Trophoblast cell (in vitro differentiated cells and primary cell): ENCODE results near the gene BNIP5.

ENCODE experiments used
- DNase-seq, 2 donors: peaks; one replicate each; pipeline ENCODE4 v3.0.0-alpha.2; 2016
- H2AFZ ChIP-seq: 2 replicates; pipeline ENCODE4 v1.6.1; 2013; ENCODE audit warnings: low read length, moderate library complexity, mild to moderate bottlenecking; ENCODE audit not compliant: insufficient read depth, poor library complexity
- H2AK5ac ChIP-seq: 2 replicates; pipeline ENCODE4 v1.6.1; 2013; ENCODE audit warnings: mild to moderate bottlenecking, low read length
- H2BK120ac ChIP-seq: 2 replicates; pipeline ENCODE4 v1.6.1; 2013; ENCODE audit warnings: low read length, mild to moderate bottlenecking, moderate library complexity; ENCODE audit not compliant: insufficient read depth, poor library complexity
- H2BK12ac ChIP-seq: 2 replicates; pipeline ENCODE4 v1.6.1; 2013; ENCODE audit warnings: mild to moderate bottlenecking, low read length, moderate library complexity
- H2BK5ac ChIP-seq: 2 replicates; pipeline ENCODE4 v1.6.1; 2013; ENCODE audit warnings: low read length, low read depth, moderate library complexity, mild to moderate bottlenecking; ENCODE audit not compliant: poor library complexity
- H3K14ac ChIP-seq: 2 replicates; pipeline ENCODE4 v1.6.1; 2013; ENCODE audit warnings: mild to moderate bottlenecking, low read length
- H3K18ac ChIP-seq: 2 replicates; pipeline ENCODE4 v1.6.1; 2013; ENCODE audit warnings: mild to moderate bottlenecking, low read length
- H3K23ac ChIP-seq: 2 replicates; pipeline ENCODE4 v1.6.1; 2013; ENCODE audit warnings: low read length
- H3K27ac ChIP-seq: 2 replicates; pipeline ENCODE4 v1.5.1; 2013; ENCODE audit warnings: low read depth, mild to moderate bottlenecking, inconsistent platforms, low read length, moderate library complexity
- H3K27me3 ChIP-seq: 2 replicates; pipeline ENCODE4 v1.6.1; 2013; ENCODE audit warnings: inconsistent platforms, mild to moderate bottlenecking, low read length, moderate library complexity; ENCODE audit not compliant: insufficient read depth
- H3K36me3 ChIP-seq, 2 experiments: 1 replicate in 1 of 2; 2 replicates in 1 of 2; pipeline ENCODE4 v1.6.1; 2013; ENCODE audit warnings: low read length in 2 of 2, mild to moderate bottlenecking in 2 of 2, moderate library complexity in 1 of 2; ENCODE audit not compliant: insufficient read depth in 2 of 2, control insufficient read depth in 1 of 2
- H3K4ac ChIP-seq: 2 replicates; pipeline ENCODE4 v1.6.1; 2013; ENCODE audit warnings: low read depth, mild to moderate bottlenecking, low read length, moderate library complexity
- H3K4me1 ChIP-seq, 2 experiments: 1 replicate in 1 of 2; 2 replicates in 1 of 2; pipeline ENCODE4 v1.6.1; 2013; ENCODE audit warnings: low read length in 2 of 2, mild to moderate bottlenecking in 2 of 2, moderate library complexity in 1 of 2; ENCODE audit not compliant: insufficient read depth in 2 of 2, control insufficient read depth in 1 of 2
- H3K4me2 ChIP-seq: 2 replicates; pipeline ENCODE4 v1.6.1; 2013; ENCODE audit warnings: inconsistent platforms, mild to moderate bottlenecking, low read length, moderate library complexity
- H3K4me3 ChIP-seq: 2 replicates; pipeline ENCODE4 v1.5.1; 2013; ENCODE audit warnings: mild to moderate bottlenecking, low read depth, low read length, inconsistent platforms
- H3K79me1 ChIP-seq: one replicate; pipeline ENCODE4 v1.6.1; 2013; ENCODE audit warnings: low read length
- H3K79me2 ChIP-seq: 2 replicates; pipeline ENCODE4 v1.6.1; 2013; ENCODE audit warnings: low read length, mild to moderate bottlenecking; ENCODE audit not compliant: control insufficient read depth, insufficient read depth, poor library complexity
- H3K9ac ChIP-seq: 2 replicates; pipeline ENCODE4 v1.6.1; 2013; ENCODE audit warnings: mild to moderate bottlenecking, low read length
- H3K9me3 ChIP-seq: 2 replicates; pipeline ENCODE4 v1.6.1; 2013; ENCODE audit warnings: low read depth, mild to moderate bottlenecking, control low read depth, inconsistent platforms, low read length; ENCODE audit not compliant: insufficient read depth
- H4K12ac ChIP-seq: 2 replicates; pipeline ENCODE4 v1.6.1; 2013; ENCODE audit warnings: low read depth, mild to moderate bottlenecking, low read length, moderate library complexity
- H4K8ac ChIP-seq: 2 replicates; pipeline ENCODE4 v1.6.1; 2013; ENCODE audit warnings: low read depth, mild to moderate bottlenecking, low read length, moderate library complexity
- H4K91ac ChIP-seq: one replicate; pipeline ENCODE4 v1.6.1; 2013; ENCODE audit warnings: low read depth, mild to moderate bottlenecking, low read length, moderate library complexity
- WGBS: extraction: QIAGEN DNeasy Blood & Tissue Kit; methylation state at CpG from one replicate; pipeline ENCODE4 v1.1.7; 2013; ENCODE audit warnings: missing lambda C conversion rate; ENCODE audit not compliant: insufficient read length, insufficient coverage; ENCODE audit errors: extremely low coverage; 5-methylcytosine and 5-hydroxymethylcytosine counted together

BNIP5 gene

DNA sequence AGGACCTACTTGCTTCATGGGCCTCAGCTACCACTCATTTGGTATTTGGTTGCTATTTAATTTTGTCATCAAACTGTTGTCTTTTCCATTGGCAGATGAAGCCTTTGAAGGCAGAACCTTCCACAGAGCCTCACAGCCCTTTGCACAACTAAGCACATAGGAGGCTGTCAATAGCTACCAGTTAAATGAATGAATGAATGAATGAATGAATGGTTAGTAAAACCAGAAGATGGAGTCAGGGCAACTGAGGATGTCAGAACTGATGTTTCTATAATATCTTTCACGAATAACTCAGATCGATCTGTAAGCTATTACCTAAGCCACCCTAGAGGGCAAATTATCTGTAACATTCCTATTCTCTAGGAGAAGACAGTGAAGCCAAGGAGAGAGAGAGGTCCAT, 19.1 kb downstream of the BNIP5 start:
- H3K79me2 ChIP-seq, result no peaks in the 10 kb centered on the region
- H3K14ac ChIP-seq, result no peak overlapping the region
- H2AFZ ChIP-seq, result no peak overlapping the region
- no CpG with 5 or more reads among the region's 2 CpGs for WGBS
- no peak overlapping the region for H2BK5ac ChIP-seq
- no peak overlapping the region for H3K9ac ChIP-seq
- no peak overlapping the region for H4K12ac ChIP-seq
- H3K27me3 ChIP-seq, result no peaks in the 10 kb centered on the region
- H3K23ac ChIP-seq, result no peak overlapping the region
- no peak overlapping the region for H3K27ac ChIP-seq
- H3K4me3 ChIP-seq, result no peak overlapping the region
- H3K4me2 ChIP-seq, result no peak overlapping the region
- no peak overlapping the region for H2BK120ac ChIP-seq
- no peak overlapping the region for H3K4ac ChIP-seq
- no peaks in the 10 kb centered on the region for H3K36me3 ChIP-seq
- no peak overlapping the region for H2AK5ac ChIP-seq
- no peak overlapping the region for H4K8ac ChIP-seq
- peaks cover 1% of the 10 kb centered on the region for H3K79me1 ChIP-seq
- no peaks in the 10 kb centered on the region for H3K9me3 ChIP-seq
- no peak overlapping the region for H3K18ac ChIP-seq
- no peak overlapping the region for H2BK12ac ChIP-seq
- no peak overlapping the region for H4K91ac ChIP-seq
- DNase-seq, result no peak
- H3K4me1 ChIP-seq, result peaks cover 15 to 18% of the 10 kb centered on the region in 2 experiments

DNA sequence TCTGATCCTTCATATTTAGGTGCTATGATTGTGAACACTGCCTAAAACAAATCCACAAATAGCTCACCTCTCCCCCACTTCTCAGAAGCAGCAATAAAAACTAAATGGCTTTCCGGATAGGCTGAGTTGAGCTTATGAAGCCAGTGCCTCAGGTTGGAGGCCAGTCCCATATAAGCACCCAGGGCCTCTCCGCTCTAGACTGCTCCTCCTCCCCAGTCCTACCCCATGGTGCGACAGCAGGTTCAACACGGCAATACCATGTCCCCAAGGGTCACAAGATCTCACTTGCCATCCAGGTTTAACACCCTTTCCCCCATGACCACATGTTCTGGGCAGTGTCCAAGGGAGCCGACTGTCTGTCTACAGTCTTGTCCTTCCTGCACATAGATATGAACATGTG, 20.8 kb downstream of the BNIP5 start:
- Histone ChIP-seq H3K14ac (no peak overlapping the region), H3K4me2 (no peak overlapping the region), H4K8ac (no peak overlapping the region), H3K4me3 (no peak overlapping the region), H3K27me3 (no peaks in the 10 kb centered on the region), H3K23ac (no peak overlapping the region), H2BK12ac (no peak overlapping the region), H3K18ac (no peak overlapping the region), H3K9me3 (no peaks in the 10 kb centered on the region), H3K9ac (no peak overlapping the region), H3K36me3 (no peaks in the 10 kb centered on the region), H3K27ac (no peak overlapping the region), H4K12ac (no peak overlapping the region), H3K79me2 (no peaks in the 10 kb centered on the region), H4K91ac (no peak overlapping the region), H2AFZ (no peak overlapping the region), H2AK5ac (no peak overlapping the region), H2BK5ac (no peak overlapping the region), H2BK120ac (no peak overlapping the region), H3K4me1 (peaks cover 16 to 18% of the 10 kb centered on the region in 2 experiments), H3K4ac (no peak overlapping the region), H3K79me1 (peaks cover 1% of the 10 kb centered on the region)
- DNase-seq, result no peak
- no CpG with 5 or more reads among the region's 5 CpGs for WGBS

DNA sequence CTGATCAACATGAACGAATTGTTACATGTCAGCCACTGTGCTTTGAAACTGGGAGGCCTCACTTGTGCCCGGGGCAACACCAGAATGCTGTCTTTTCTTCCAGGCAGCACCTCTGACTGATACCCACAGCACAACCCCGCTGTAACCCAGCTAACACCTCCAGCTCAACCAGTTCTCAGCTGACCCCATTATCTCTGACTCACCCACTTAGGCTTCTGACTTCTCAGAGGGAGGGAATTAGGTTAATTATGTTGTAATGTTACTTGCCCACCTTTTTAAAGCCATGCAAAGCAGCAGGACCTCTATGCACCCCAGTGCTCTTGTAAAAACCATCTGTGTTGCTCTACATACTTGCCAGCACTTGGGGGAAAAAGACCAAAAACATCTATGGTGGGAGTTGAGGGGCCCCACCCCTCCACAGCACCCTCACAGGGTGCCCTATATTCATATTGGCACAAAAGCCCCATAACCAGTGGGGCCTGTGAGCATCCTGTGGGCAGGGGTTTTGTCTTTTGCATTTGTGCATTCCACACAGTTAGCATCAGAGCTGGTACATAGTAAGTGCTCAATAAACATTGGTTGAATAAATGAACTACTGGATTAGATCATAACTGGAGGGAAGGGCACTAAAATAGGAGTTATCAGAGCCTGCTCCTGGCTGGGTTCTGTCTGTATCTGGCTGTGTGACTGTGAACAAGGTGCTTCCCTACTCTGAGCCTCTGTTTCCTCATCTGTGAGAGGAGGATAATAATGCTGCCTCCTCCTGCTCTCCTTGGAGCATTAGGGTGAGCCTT, 22.3 kb downstream of the BNIP5 start:
- Histone ChIP-seq H2AFZ (no peak overlapping the region), H2BK120ac (no peak overlapping the region), H2AK5ac (no peak overlapping the region), H3K18ac (no peak overlapping the region), H3K4me2 (peak overlapping the region; percentile 24), H3K14ac (no peak overlapping the region), H4K12ac (no peak overlapping the region), H3K27me3 (no peaks in the 10 kb centered on the region), H3K9me3 (peaks cover 3% of the 10 kb centered on the region), H4K91ac (no peak overlapping the region), H4K8ac (no peak overlapping the region), H3K36me3 (no peaks in the 10 kb centered on the region), H3K4me3 (no peak overlapping the region), H2BK5ac (no peak overlapping the region), H3K27ac (no peak overlapping the region), H2BK12ac (no peak overlapping the region), H3K79me1 (peaks cover 1% of the 10 kb centered on the region), H3K79me2 (no peaks in the 10 kb centered on the region), H3K23ac (no peak overlapping the region), H3K4ac (no peak overlapping the region), H3K4me1 (peaks cover 14 to 16% of the 10 kb centered on the region in 2 experiments), H3K9ac (no peak overlapping the region)
- peak; percentile 89 to 94 for DNase-seq
- WGBS, result no CpG with 5 or more reads among the region's 3 CpGs

DNA sequence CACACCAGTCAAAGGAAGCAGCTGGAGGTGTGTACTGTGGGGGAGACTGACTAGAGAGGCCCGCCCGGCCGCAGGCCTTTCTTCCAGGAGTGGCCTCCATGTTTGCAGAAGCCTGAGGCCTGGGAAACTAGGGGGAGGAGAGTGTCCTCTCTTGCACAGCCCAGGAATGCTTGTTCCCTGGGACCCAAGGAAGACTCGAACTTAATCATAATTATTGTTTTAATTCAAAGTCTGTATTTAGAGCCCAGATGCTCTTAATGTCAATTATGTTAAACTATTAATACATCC, 23.1 kb downstream of the BNIP5 start:
- Histone ChIP-seq H3K4me1 (peaks cover 14 to 16% of the 10 kb centered on the region in 2 experiments), H4K91ac (no peak overlapping the region), H3K4me2 (no peak overlapping the region), H3K79me1 (peaks cover 1% of the 10 kb centered on the region), H2BK5ac (no peak overlapping the region), H2AK5ac (no peak overlapping the region), H3K23ac (no peak overlapping the region), H3K4ac (no peak overlapping the region), H2BK12ac (no peak overlapping the region), H3K9me3 (peaks cover 3% of the 10 kb centered on the region), H3K27ac (no peak overlapping the region), H3K4me3 (no peak overlapping the region), H3K79me2 (no peaks in the 10 kb centered on the region), H3K14ac (no peak overlapping the region), H2BK120ac (no peak overlapping the region), H3K9ac (no peak overlapping the region), H3K18ac (no peak overlapping the region), H2AFZ (no peak overlapping the region), H3K36me3 (no peaks in the 10 kb centered on the region), H4K12ac (no peak overlapping the region), H4K8ac (peak overlapping the region; percentile 17), H3K27me3 (no peaks in the 10 kb centered on the region)
- no peak for DNase-seq
- WGBS, result no CpG with 5 or more reads among the region's 4 CpGs
